ENCODE measurements around the gene IGFBP4.

IGFBP4 gene

DNA sequence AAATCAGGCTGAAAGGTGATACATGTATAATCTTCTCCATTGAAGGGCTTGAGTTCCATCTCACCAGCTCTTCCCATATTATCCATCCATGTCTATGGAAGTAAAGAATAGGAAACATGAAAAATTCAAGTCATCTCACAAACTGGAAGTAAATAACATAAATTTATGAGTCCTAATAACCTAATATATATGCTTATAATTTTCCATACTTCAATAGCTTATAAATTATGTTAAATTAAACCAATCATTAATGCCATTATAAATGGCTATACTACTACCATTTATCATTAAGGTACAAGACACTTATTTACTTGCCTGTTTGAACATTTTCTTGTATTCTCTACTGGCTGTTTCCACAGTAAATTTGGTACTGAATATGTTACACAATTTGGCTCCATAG, 30.4 kb upstream of the IGFBP4 start:
- TF ChIP-seq, protein P1, sequence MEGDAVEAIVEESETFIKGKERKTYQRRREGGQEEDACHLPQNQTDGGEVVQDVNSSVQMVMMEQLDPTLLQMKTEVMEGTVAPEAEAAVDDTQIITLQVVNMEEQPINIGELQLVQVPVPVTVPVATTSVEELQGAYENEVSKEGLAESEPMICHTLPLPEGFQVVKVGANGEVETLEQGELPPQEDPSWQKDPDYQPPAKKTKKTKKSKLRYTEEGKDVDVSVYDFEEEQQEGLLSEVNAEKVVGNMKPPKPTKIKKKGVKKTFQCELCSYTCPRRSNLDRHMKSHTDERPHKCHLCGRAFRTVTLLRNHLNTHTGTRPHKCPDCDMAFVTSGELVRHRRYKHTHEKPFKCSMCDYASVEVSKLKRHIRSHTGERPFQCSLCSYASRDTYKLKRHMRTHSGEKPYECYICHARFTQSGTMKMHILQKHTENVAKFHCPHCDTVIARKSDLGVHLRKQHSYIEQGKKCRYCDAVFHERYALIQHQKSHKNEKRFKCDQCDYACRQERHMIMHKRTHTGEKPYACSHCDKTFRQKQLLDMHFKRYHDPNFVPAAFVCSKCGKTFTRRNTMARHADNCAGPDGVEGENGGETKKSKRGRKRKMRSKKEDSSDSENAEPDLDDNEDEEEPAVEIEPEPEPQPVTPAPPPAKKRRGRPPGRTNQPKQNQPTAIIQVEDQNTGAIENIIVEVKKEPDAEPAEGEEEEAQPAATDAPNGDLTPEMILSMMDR (IDR thresholded peaks at IDR 0.05): no peak

GRCh38 chr17:40415390-40415789, 27.9 kb upstream of the IGFBP4 start:
- TF ChIP-seq, protein P1 (IDR thresholded peaks at IDR 0.05): peak; percentile 70

- TF ChIP-seq, protein P1 (IDR thresholded peaks at IDR 0.05): no peak
Observed at GRCh38 chr17:40416671-40417070, 26.6 kb upstream of the IGFBP4 start.

- TF ChIP-seq, protein P1 (IDR thresholded peaks at IDR 0.05): no peak
Observed at GRCh38 chr17:40417258-40417608, 26.0 kb upstream of the IGFBP4 start.

- TF ChIP-seq, protein P1 (IDR thresholded peaks at IDR 0.05): no peak
Observed at GRCh38 chr17:40417609-40418427, 25.4 kb upstream of the IGFBP4 start, which contains the start of gene TOP2A. TSS of gene TOP2A (minus strand) at chr17:40417896. CDS start at chr17:40417791, 105 bp downstream.

DNA sequence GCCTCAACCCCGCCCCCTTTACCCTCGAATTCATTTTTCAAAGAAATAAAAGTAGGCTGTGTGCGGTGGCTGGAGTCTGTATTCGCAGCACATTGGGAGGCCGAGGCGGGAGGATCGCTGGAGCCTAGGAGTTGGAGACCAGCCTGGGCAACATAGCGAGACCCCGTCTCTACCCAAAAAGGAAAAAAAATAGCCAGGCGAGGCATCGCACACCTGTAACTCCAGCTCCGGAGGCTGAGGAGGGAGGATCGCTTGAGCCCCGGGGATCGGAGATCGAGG, 24.9 kb upstream of the IGFBP4 start:
- TF ChIP-seq, protein P1 (IDR thresholded peaks at IDR 0.05): no peak

DNA sequence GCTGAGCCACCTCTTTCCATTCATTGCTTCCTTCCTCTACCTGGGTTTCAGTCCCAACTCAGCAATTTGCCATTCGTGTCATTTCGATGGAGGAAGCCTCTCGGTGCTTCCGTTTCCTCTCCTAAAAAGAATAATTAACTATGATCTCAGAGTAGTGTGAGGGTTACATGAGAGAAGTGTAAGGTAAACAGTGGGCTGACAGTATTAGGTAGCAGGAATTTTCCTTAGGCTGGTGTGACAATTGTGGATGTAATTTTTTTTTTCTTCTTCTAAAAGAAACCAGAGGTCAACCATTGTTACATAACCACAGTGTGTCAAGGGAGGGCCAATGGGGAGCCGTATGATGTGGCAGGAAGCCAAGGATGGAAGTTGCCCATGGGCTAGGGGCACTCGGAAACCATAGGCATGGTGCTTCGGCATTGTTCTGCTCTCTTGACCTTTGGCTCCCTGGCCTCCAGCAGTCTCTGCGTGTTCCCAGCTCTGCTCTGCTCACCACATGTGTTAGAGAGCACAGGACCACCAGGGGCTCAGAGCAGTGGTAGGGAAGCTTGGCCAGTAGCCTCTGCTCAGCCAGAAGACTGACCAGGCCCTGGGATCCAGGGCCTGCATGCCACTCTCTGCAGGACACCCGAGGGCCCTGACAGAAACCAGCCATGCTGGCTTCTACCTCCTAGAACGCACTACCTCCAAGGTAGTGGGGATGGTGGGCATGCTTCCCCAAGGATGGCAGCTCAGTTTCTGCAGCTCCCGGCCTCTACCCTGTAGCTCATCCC, 23.5 kb upstream of the IGFBP4 start:
- TF ChIP-seq, protein P1 (IDR thresholded peaks at IDR 0.05): no peak
